IMR-90 (cell line): Measurements from ENCODE around the gene GIMAP8. TPM values are rescaled to one million over a fixed set of nuclear protein-coding genes. Genes with fewer than 3 reads are reported as not detected.

Experiments used
- ATAC-seq: fragments of 200-7000 bp; cut with Tn5 transposase; 2 replicates; pipeline ENCODE4 v1.9.1; 2020; ENCODE audit warnings: low read depth, mild to moderate bottlenecking, moderate library complexity
- BruUV-seq: library from RNA; stranded (reverse); fragments of 400-500 nt; replicated peaks from 2 replicates; lab custom pipeline; 2021; lab: Mats Ljungman, UMichigan
- CTCF ChIA-PET: fragments of 300-600 bp; formaldehyde crosslinking; extraction: SDS; loops from one replicate; lab custom pipeline; 2021; ENCODE audit warnings: antibody characterized with exemption; lab: Yijun Ruan, JAX
- POLR2A ChIA-PET: fragments of 300-600 bp; sonication (Branson Sonifier 250); formaldehyde crosslinking; loops from one replicate; lab custom pipeline; 2022; ENCODE audit warnings: antibody characterized with exemption; ENCODE audit not compliant: unreplicated experiment; lab: Charles Lee
- DNase-seq: peaks from one replicate; pipeline ENCODE4 v3.0.0; 2013
- H2AFZ ChIP-seq: replicated peaks from 2 replicates; pipeline ENCODE3; 2013; ENCODE audit warnings: low read length, mild to moderate bottlenecking; ENCODE audit not compliant: poor library complexity
- H2AK5ac ChIP-seq: 2 replicates; pipeline ENCODE4 v1.6.1; 2013; ENCODE audit warnings: low read depth, low read length, inconsistent platforms
- H2AK9ac ChIP-seq: replicated peaks from 2 replicates; pipeline ENCODE3; 2013; ENCODE audit warnings: mild to moderate bottlenecking, low read depth, low read length, moderate library complexity; ENCODE audit not compliant: poor library complexity
- H2BK120ac ChIP-seq: 2 replicates; pipeline ENCODE4 v1.6.1; 2013; ENCODE audit warnings: low read depth, low read length, inconsistent platforms
- H2BK15ac ChIP-seq: 3 replicates; pipeline ENCODE4 v1.6.1; 2013; ENCODE audit warnings: low read depth, low read length, inconsistent platforms
- H2BK20ac ChIP-seq: 2 replicates; pipeline ENCODE4 v1.6.1; 2013; ENCODE audit warnings: low read depth, mild to moderate bottlenecking, inconsistent platforms, low read length, moderate library complexity
- H2BK5ac ChIP-seq: 2 replicates; pipeline ENCODE4 v1.6.1; 2013; ENCODE audit warnings: mild to moderate bottlenecking, low read depth, low read length, inconsistent platforms; ENCODE audit not compliant: poor library complexity, severe bottlenecking
- H3K14ac ChIP-seq: replicated peaks from 2 replicates; pipeline ENCODE4 v1.6.1; 2013; ENCODE audit warnings: low read depth, low read length, inconsistent platforms
- H3K18ac ChIP-seq: 2 replicates; pipeline ENCODE4 v1.6.1; 2013; ENCODE audit warnings: low read depth, low read length, control low read depth
- H3K23ac ChIP-seq: 2 replicates; pipeline ENCODE4 v1.6.1; 2013; ENCODE audit warnings: low read depth, low read length, inconsistent platforms
- H3K27ac ChIP-seq: 2 replicates; pipeline ENCODE4 v1.5.1; 2013; ENCODE audit warnings: mild to moderate bottlenecking, control low read depth, low read length; ENCODE audit not compliant: insufficient read depth
- H3K27me3 ChIP-seq: 2 replicates; pipeline ENCODE4 v1.6.1; 2013; ENCODE audit warnings: low read length; ENCODE audit not compliant: control insufficient read depth, insufficient read depth
- H3K36me3 ChIP-seq: 2 replicates; pipeline ENCODE4 v1.6.1; 2013; ENCODE audit warnings: low read length, mixed read lengths; ENCODE audit not compliant: control insufficient read depth, insufficient read depth
- H3K4ac ChIP-seq: 2 replicates; pipeline ENCODE4 v1.6.1; 2013; ENCODE audit warnings: low read depth, low read length, inconsistent platforms
- H3K4me1 ChIP-seq: 2 replicates; pipeline ENCODE4 v1.6.1; 2013; ENCODE audit warnings: low read length, mixed read lengths; ENCODE audit not compliant: control insufficient read depth, insufficient read depth
- H3K4me2 ChIP-seq: 2 replicates; pipeline ENCODE4 v1.6.1; 2013; ENCODE audit warnings: low read depth, mild to moderate bottlenecking, control low read depth, low read length, moderate library complexity
- H3K4me3 ChIP-seq: 2 replicates; pipeline ENCODE4 v1.5.1; 2013; ENCODE audit warnings: low read depth, mild to moderate bottlenecking, control low read depth, low read length, moderate library complexity; ENCODE audit not compliant: insufficient read depth
- H3K56ac ChIP-seq: 2 replicates; pipeline ENCODE4 v1.6.1; 2013; ENCODE audit warnings: low read length, inconsistent platforms; ENCODE audit not compliant: insufficient read depth; ENCODE audit errors: extremely low read depth
- H3K79me1 ChIP-seq, 2 experiments: 2 replicates each; pipeline ENCODE4 v1.6.1; 2013; ENCODE audit warnings: low read length in 2 of 2, inconsistent platforms in 1 of 2, low read depth in 1 of 2
- H3K9ac ChIP-seq: 2 replicates; pipeline ENCODE4 v1.6.1; 2013; ENCODE audit warnings: low read depth, low read length, control low read depth
- H3K9me1 ChIP-seq: 2 replicates; pipeline ENCODE4 v1.6.1; 2013; ENCODE audit warnings: low read length, inconsistent platforms; ENCODE audit not compliant: insufficient read depth
- H3K9me3 ChIP-seq: 2 replicates; pipeline ENCODE4 v1.6.1; 2013; ENCODE audit warnings: low read length; ENCODE audit not compliant: control insufficient read depth, insufficient read depth
- H4K20me1 ChIP-seq: 2 replicates; pipeline ENCODE4 v1.6.1; 2013; ENCODE audit warnings: low read length, inconsistent platforms; ENCODE audit not compliant: insufficient read depth
- H4K5ac ChIP-seq: 2 replicates; pipeline ENCODE4 v1.6.1; 2013; ENCODE audit warnings: mild to moderate bottlenecking, low read depth, low read length, control low read depth
- H4K8ac ChIP-seq, 2 experiments: 2 replicates each; pipeline ENCODE4 v1.6.1; 2013; ENCODE audit warnings: low read depth in 2 of 2, low read length in 2 of 2, control low read depth in 1 of 2, inconsistent platforms in 1 of 2
- H4K91ac ChIP-seq: 2 replicates; pipeline ENCODE4 v1.6.1; 2013; ENCODE audit warnings: low read depth, low read length, inconsistent platforms; ENCODE audit not compliant: insufficient read depth
- BHLHE40 ChIP-seq: fragments of 150-350 bp; IDR thresholded peaks from 2 replicates; pipeline ENCODE4 v1.6.1; 2016; ENCODE audit warnings: mild to moderate bottlenecking, low read depth, low read length
- CEBPB ChIP-seq: IDR thresholded peaks from 2 replicates; pipeline ENCODE4 v1.6.1; 2012; ENCODE audit warnings: low read depth, low read length, improper control_type of control experiment
- ELK1 ChIP-seq: fragments of 150-350 bp; IDR thresholded peaks from 2 replicates; pipeline ENCODE4 v1.6.1; 2016; ENCODE audit warnings: low read depth, mild to moderate bottlenecking, low read length, moderate library complexity, borderline replicate concordance
- FOS ChIP-seq: fragments of 150-350 bp; IDR thresholded peaks from 2 replicates; pipeline ENCODE4 v1.6.1; 2016; ENCODE audit warnings: low read depth, low read length
- MAZ ChIP-seq: IDR thresholded peaks from 2 replicates; pipeline ENCODE4 v1.6.1; 2012; ENCODE audit warnings: low read depth, mild to moderate bottlenecking, low read length, improper control_type of control experiment, moderate library complexity, borderline replicate concordance
- MXI1 ChIP-seq: IDR thresholded peaks from 2 replicates; pipeline ENCODE4 v1.6.1; 2012; ENCODE audit warnings: low read depth, mild to moderate bottlenecking, low read length, moderate library complexity, borderline replicate concordance
- POLR2A ChIP-seq: IDR thresholded peaks from 2 replicates; pipeline ENCODE4 v1.6.1; 2012; ENCODE audit warnings: mild to moderate bottlenecking, low read depth, low read length
- RAD21 ChIP-seq: IDR thresholded peaks from 2 replicates; pipeline ENCODE4 v1.6.1; 2012; ENCODE audit warnings: low read length, improper control_type of control experiment
- RCOR1 ChIP-seq: IDR thresholded peaks from 2 replicates; pipeline ENCODE4 v1.6.1; 2012; ENCODE audit warnings: mild to moderate bottlenecking, low read length, improper control_type of control experiment; ENCODE audit not compliant: insufficient replicate concordance
- RFX5 ChIP-seq: IDR thresholded peaks from 2 replicates; pipeline ENCODE4 v1.8.0; 2012; ENCODE audit warnings: low read depth, mild to moderate bottlenecking, low read length, moderate library complexity
- SMC3 ChIP-seq: fragments of 150-350 bp; IDR thresholded peaks from 2 replicates; pipeline ENCODE4 v1.6.1; 2016; ENCODE audit warnings: low read depth, mild to moderate bottlenecking, antibody characterized with exemption, low read length, moderate library complexity
- USF2 ChIP-seq: fragments of 150-350 bp; IDR thresholded peaks from 2 replicates; pipeline ENCODE4 v1.6.1; 2017; ENCODE audit warnings: mild to moderate bottlenecking, antibody characterized with exemption, low read length, low read depth
- WGBS, 2 experiments: methylation state at CpG; one replicate each; pipeline versions ENCODE4 v1.1.5 to v1.1.7; 2013; ENCODE audit warnings: missing lambda C conversion rate in 2 of 2; ENCODE audit not compliant: insufficient read length in 1 of 2; ENCODE audit errors: extremely low coverage in 2 of 2; 5-methylcytosine and 5-hydroxymethylcytosine counted together
- dilution Hi-C: fragments of 300-500 bp; cut with HindIII; formaldehyde crosslinking; loops from one replicate; pipeline ENCODE4 v1.14.3; 2018; ENCODE audit warnings: low sequenced_read_pairs; ENCODE audit not compliant: unreplicated experiment
- in situ Hi-C: fragments of 300-500 bp; cut with MboI; formaldehyde crosslinking; loops from 3 replicates; pipeline ENCODE4 v1.14.3; 2019; ENCODE audit warnings: low sequenced_read_pairs, inconsistent platforms, mixed read lengths
- intact Hi-C: fragments of 100-400 bp; cut with micrococcal nuclease; formaldehyde crosslinking; loops from 2 replicates; pipeline ENCODE4 v1.10.0; 2022
- polyA plus RNA-seq, 3 experiments: library from polyadenylated mRNA; depleted of rRNA; stranded (reverse); fragments of >200 nt; gene quantifications; 2 replicates each; pipeline ENCODE4 v1.2.3, GENCODE V29; 2012; ENCODE audit warnings: low replicate concordance in 1 of 3
- total RNA-seq: library from RNA; depleted of rRNA; stranded (reverse); fragments of >200 nt; gene quantifications from 2 replicates; pipeline ENCODE4 v1.2.3, GENCODE V29; 2012

GIMAP8 gene
- total and polyA plus RNA-seq, 2 of the 4 experiments (the other 2 are of a cell fraction), result not detected

- TF ChIP-seq POLR2A, result no peak
Measured at GRCh38 chr7:150449206-150449952, 1.1 kb upstream of the GIMAP8 start (continued).

GRCh38 chr7:150451097-150451793, 815 bp downstream of the GIMAP8 start:
- WGBS, 2 experiments, result 53% methylated on average over 5 of the region's 19 CpGs; no CpG with 5 or more reads in 1 of the 2 experiments
- ChIA-PET POLR2A (no interaction called here), CTCF (no interaction called here)
- DNase-seq, result no peak
- H2BK120ac ChIP-seq, result no peak overlapping the region
- no peaks in the 10 kb centered on the region for H3K9me3 ChIP-seq
- peaks cover 20% of the 10 kb centered on the region; the same call in 1 of the 2 replicates for H3K27me3 ChIP-seq
- no peak overlapping the region for H2BK15ac ChIP-seq
- H3K9ac ChIP-seq, result no peak overlapping the region
- H3K23ac ChIP-seq, result no peak overlapping the region
- H3K9me1 ChIP-seq, result no peaks in the 10 kb centered on the region
- no peak overlapping the region for H4K8ac ChIP-seq
- no peak overlapping the region for H4K5ac ChIP-seq
- H3K4me1 ChIP-seq, result no peaks in the 10 kb centered on the region
- H3K56ac ChIP-seq, result no peak overlapping the region
- H3K79me1 ChIP-seq, result no peaks in the 10 kb centered on the region
- no peaks in the 10 kb centered on the region for H3K36me3 ChIP-seq
- H3K4me3 ChIP-seq, result no peak overlapping the region
- H3K4ac ChIP-seq, result no peak overlapping the region
- no peak overlapping the region for H3K14ac ChIP-seq
- H2AK5ac ChIP-seq, result no peak overlapping the region
- H4K91ac ChIP-seq, result no peak overlapping the region
- no peaks in the 10 kb centered on the region for H4K20me1 ChIP-seq
- BruUV-seq, result no TSS peak
- H3K27ac ChIP-seq, result no peak overlapping the region
- no peak overlapping the region for H2BK5ac ChIP-seq
- H2BK20ac ChIP-seq, result no peak overlapping the region
- no peak overlapping the region for H2AFZ ChIP-seq
- no peak overlapping the region for H2AK9ac ChIP-seq
- dilution Hi-C loops (no loop called here), intact Hi-C loops (no loop called here), in situ Hi-C loops (no loop called here)
- no peak overlapping the region for H3K4me2 ChIP-seq
- H3K18ac ChIP-seq, result no peak overlapping the region
- no peak for ATAC-seq
- no peak for TF ChIP-seq MAZ
- TF ChIP-seq SMC3, result no peak
- TF ChIP-seq MXI1, result no peak
- TF ChIP-seq RCOR1, result no peak
- no peak for TF ChIP-seq FOS
- no peak for TF ChIP-seq ELK1
- TF ChIP-seq BHLHE40, result no peak
- TF ChIP-seq RAD21, result no peak
- no peak for TF ChIP-seq RFX5
- no peak for TF ChIP-seq USF2
- TF ChIP-seq POLR2A, result no peak
- TF ChIP-seq CEBPB, result no peak
